ENCODE data around the gene ZNF606. TPM values are rescaled to one million over a fixed set of nuclear protein-coding genes. Genes with fewer than 3 reads are reported as not detected.

ZNF606 gene
- polyA plus RNA-seq, 1 donor (not counting 4 experiments of a cell fraction or from before 2014, with no cell fraction given): 3.5 TPM

GRCh38 chr19:57992841-57993240 is 9.8 kb downstream of the ZNF606 start:
- H3K79me2 ChIP-seq (ENCODE audit: control insufficient read depth, insufficient read depth, low read length): no peaks in the 10 kb centered on the region
- no peak for FAIRE-seq
- dilution Hi-C loops (cut with MboI; ENCODE audit: extremely low pct_ligation_motif_present, low sequenced_read_pairs): no loop called here
- H4K20me1 ChIP-seq (ENCODE audit: control insufficient read depth, extremely low read depth, insufficient read depth, low read length): no peaks in the 10 kb centered on the region
- no peak overlapping the region for H3K4me3 ChIP-seq (ENCODE audit: control insufficient read depth in 2 of 3, extremely low read depth in 1 of 3, insufficient read depth in 2 of 3, low read depth in 1 of 3, low read length in 3 of 3)
- TF ChIP-seq EZH2 (IDR thresholded peaks at IDR 0.05; ENCODE audit: low read length) (no peak), CTCF (optimal IDR thresholded peaks at IDR 0.05 in 1 of 3, IDR thresholded peaks at IDR 0.05 in 1 of 3, conservative IDR thresholded peaks at IDR 0.05 in 1 of 3; ENCODE audit: extremely low read depth in 1 of 3, insufficient read depth in 2 of 3, low read length in 3 of 3) (no peak)
- no peaks in the 10 kb centered on the region for H3K4me1 ChIP-seq (ENCODE audit: control insufficient read depth, extremely low read depth, insufficient read depth, low read length)
- H3K9me1 ChIP-seq (ENCODE audit: control insufficient read depth, extremely low read depth, insufficient read depth, low read length): no peaks in the 10 kb centered on the region
- no peaks in the 10 kb centered on the region for H3K27me3 ChIP-seq (ENCODE audit: control insufficient read depth, extremely low read depth, insufficient read depth, low read length)
- peaks cover 11 to 15% of the 10 kb centered on the region in 2 experiments for H3K36me3 ChIP-seq (ENCODE audit: control insufficient read depth in 2 of 2, extremely low read depth in 1 of 2, insufficient read depth in 2 of 2, low read length in 2 of 2)
- no peak overlapping the region for H3K27ac ChIP-seq (ENCODE audit: control insufficient read depth, insufficient read depth, low read length)
- no peak overlapping the region for H3K9ac ChIP-seq (ENCODE audit: control insufficient read depth, extremely low read depth, insufficient read depth, low read length)
- no peak overlapping the region for H3K4me2 ChIP-seq (ENCODE audit: control insufficient read depth, extremely low read depth, insufficient read depth, low read depth, low read length)
- H3K9me3 ChIP-seq (ENCODE audit: control insufficient read depth, low read depth, low read length): peaks cover 21% of the 10 kb centered on the region
- no peak for DNase-seq (ENCODE audit: low read depth, low spot score)
- H2AFZ ChIP-seq (ENCODE audit: control insufficient read depth, low read length): no peak overlapping the region

- Histone ChIP-seq H3K9ac (ENCODE audit: control insufficient read depth, extremely low read depth, insufficient read depth, low read length) (no peak overlapping the region), H3K4me3 (ENCODE audit: control insufficient read depth in 2 of 3, extremely low read depth in 1 of 3, insufficient read depth in 2 of 3, low read depth in 1 of 3, low read length in 3 of 3) (no peak overlapping the region), H3K79me2 (ENCODE audit: control insufficient read depth, insufficient read depth, low read length) (no peaks in the 10 kb centered on the region), H3K4me1 (ENCODE audit: control insufficient read depth, extremely low read depth, insufficient read depth, low read length) (no peaks in the 10 kb centered on the region), H3K4me2 (ENCODE audit: control insufficient read depth, extremely low read depth, insufficient read depth, low read depth, low read length) (no peak overlapping the region), H2AFZ (ENCODE audit: control insufficient read depth, low read length) (no peak overlapping the region), H3K27me3 (ENCODE audit: control insufficient read depth, extremely low read depth, insufficient read depth, low read length) (no peaks in the 10 kb centered on the region), H3K36me3 (ENCODE audit: control insufficient read depth in 2 of 2, extremely low read depth in 1 of 2, insufficient read depth in 2 of 2, low read length in 2 of 2) (peaks cover 7 to 14% of the 10 kb centered on the region in 2 experiments), H4K20me1 (ENCODE audit: control insufficient read depth, extremely low read depth, insufficient read depth, low read length) (no peaks in the 10 kb centered on the region), H3K9me3 (ENCODE audit: control insufficient read depth, low read depth, low read length) (peaks cover 47% of the 10 kb centered on the region), H3K9me1 (ENCODE audit: control insufficient read depth, extremely low read depth, insufficient read depth, low read length) (no peaks in the 10 kb centered on the region), H3K27ac (ENCODE audit: control insufficient read depth, insufficient read depth, low read length) (no peak overlapping the region)
- TF ChIP-seq CTCF (optimal IDR thresholded peaks at IDR 0.05 in 1 of 3, IDR thresholded peaks at IDR 0.05 in 1 of 3, conservative IDR thresholded peaks at IDR 0.05 in 1 of 3; ENCODE audit: extremely low read depth in 1 of 3, insufficient read depth in 2 of 3, low read length in 3 of 3) (no peak), EZH2 (IDR thresholded peaks at IDR 0.05; ENCODE audit: low read length) (no peak)
- FAIRE-seq (no peak), DNase-seq (ENCODE audit: low read depth, low spot score) (no peak)
- dilution Hi-C loops (cut with MboI; ENCODE audit: extremely low pct_ligation_motif_present, low sequenced_read_pairs): no loop called here
Observed at GRCh38 chr19:57978586-57979289, 23.9 kb downstream of the ZNF606 start.

Data from keratinocyte (primary cell).